Stimulated activated CD8-positive, alpha-beta memory T cell treated with anti-CD3 and anti-CD28 coated beads, Interleukin-12 subunit alpha, Interleukin-12 subunit beta, amount 100 ng/mL, for 24 hours (primary cell): Measurements from ENCODE around the gene FARP1.

Source experiments
- DNase-seq: peaks from one replicate; pipeline ENCODE4 v3.0.0-alpha.2; 2020; ENCODE audit errors: extremely low read depth

Gene FARP1, protein sequence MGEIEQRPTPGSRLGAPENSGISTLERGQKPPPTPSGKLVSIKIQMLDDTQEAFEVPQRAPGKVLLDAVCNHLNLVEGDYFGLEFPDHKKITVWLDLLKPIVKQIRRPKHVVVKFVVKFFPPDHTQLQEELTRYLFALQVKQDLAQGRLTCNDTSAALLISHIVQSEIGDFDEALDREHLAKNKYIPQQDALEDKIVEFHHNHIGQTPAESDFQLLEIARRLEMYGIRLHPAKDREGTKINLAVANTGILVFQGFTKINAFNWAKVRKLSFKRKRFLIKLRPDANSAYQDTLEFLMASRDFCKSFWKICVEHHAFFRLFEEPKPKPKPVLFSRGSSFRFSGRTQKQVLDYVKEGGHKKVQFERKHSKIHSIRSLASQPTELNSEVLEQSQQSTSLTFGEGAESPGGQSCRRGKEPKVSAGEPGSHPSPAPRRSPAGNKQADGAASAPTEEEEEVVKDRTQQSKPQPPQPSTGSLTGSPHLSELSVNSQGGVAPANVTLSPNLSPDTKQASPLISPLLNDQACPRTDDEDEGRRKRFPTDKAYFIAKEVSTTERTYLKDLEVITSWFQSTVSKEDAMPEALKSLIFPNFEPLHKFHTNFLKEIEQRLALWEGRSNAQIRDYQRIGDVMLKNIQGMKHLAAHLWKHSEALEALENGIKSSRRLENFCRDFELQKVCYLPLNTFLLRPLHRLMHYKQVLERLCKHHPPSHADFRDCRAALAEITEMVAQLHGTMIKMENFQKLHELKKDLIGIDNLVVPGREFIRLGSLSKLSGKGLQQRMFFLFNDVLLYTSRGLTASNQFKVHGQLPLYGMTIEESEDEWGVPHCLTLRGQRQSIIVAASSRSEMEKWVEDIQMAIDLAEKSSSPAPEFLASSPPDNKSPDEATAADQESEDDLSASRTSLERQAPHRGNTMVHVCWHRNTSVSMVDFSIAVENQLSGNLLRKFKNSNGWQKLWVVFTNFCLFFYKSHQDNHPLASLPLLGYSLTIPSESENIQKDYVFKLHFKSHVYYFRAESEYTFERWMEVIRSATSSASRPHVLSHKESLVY

DNA sequence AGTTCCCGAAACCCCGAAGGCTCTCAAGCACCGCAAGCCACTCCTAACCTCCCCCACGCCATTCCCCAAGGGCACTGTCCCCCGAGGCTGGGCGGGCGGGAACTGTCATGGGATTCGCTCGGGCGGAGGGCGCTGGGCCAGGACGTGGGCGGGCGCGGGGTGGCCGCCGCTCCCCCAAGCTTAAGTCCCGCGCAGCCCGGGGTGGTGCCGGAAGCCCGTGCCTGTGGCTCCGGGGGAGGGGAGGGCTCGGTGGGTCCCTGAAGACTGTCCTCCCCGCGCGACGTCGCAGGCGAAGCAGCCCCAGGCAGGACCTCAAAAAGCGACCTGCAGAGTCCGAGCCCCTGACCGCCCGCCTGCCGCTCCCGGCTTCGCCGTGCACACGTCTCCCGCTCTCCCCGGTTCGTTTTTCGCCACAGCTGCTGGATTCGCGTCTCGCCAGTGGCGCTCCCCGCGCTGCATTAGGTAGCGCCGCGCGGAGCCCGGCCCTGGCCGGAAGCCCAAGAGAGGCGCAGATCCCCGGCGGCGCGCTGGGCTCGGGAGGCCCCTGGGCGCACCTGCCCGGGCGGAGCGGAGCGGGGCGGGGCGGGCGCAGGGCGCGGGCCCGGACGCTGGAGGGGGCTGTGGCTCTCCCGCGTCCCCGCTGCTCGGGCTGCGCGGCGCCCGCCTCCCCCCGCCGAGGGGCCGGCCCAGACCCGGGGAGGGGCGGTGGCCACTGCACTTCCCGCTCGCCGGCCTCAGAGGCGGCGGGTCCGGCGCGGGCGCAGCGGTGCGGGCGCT, at the start of gene FARP1:
TSS of gene FARP1 (plus strand) at position 715 of the 777 bp plus-strand sequence. CDS start 70,149 bp downstream, outside the sequence.
- no peak for DNase-seq

DNA sequence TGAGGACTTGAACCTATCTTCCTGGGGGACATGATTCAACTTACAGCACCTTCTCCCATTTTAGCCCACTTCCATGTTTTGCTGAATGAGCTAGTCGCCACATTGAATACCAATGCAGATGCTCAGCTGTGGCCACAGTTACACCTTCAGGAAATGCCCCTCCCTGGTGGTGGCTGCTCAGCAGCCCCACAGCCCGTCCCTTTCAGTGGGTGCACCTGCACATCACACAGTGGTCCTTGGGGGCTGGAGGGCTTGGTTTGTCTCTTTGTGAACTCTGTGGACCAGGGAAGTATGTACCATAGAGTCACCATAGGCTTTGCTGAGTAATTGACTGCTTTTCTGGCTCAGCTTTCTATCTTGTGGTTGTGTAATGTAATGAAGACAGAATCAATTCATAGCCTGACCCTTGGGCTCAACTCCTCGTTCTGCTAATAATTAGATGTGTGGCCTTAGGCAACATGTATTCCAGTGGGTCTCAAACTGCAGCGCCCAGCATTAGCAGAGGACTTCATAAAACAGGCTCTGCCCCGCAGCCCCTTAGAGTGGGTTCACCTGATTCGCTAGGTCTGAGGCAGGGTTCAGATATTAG, 48.1 kb upstream of the FARP1 start:
- DNase-seq: no peak

DNA sequence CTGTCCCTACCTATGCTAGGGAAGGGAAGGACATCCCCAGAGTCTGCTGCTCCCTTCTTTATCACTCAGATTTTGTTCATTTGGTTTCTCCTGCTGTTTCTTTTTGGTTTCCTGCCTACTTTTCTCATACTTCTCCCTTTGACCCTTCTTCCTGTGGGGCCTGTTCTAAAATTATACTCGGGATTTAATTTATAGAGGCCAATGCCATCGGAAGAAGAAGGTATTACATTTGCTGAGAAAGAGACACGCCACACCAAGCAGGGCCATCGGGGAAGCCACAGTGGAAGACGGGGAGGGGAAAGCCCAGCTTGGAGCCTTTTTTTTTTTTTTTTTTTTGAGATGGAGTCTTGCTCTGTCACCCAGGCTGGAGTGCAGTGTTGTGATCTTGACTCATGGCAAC, 46.8 kb upstream of the FARP1 start:
- no peak for DNase-seq

DNA sequence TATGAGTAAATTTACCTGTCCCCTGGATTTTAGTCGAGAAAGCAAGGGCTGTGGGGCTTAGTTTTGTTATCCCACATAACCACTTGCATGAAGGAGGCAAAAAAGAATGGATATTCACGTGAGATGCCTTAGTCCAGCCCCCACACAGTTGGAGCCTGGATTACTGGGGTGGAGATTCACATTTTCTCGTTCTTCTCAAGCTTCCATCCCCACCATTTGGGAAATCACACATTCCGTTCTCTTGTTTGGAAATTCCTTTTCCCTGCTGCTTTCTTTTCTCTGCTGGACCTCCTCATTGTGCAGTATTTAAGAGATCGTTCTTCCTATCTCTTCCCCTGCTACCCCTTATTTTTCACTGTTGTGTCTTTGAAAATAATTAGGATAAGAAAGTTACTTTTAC, 45.1 kb upstream of the FARP1 start:
- DNase-seq: no peak

DNA sequence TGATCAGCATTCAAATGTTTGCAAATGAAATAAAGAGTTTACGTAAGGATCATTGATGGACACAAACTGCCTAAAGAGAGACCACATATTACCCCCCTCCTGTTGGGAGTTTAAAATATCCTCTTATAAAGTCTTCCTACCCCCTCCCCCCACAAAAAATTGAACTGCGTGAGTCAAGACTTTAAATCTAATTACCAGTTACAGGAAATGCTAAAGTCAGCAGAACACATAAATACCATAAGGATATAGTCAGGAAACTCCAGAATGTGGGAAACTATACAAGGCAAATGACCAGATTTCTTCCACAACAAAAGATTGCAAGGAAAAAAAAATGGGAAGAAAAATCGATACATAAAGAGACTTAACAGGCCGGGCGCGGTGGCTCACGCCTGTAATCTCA, 44.4 kb upstream of the FARP1 start:
- DNase-seq: no peak

DNA sequence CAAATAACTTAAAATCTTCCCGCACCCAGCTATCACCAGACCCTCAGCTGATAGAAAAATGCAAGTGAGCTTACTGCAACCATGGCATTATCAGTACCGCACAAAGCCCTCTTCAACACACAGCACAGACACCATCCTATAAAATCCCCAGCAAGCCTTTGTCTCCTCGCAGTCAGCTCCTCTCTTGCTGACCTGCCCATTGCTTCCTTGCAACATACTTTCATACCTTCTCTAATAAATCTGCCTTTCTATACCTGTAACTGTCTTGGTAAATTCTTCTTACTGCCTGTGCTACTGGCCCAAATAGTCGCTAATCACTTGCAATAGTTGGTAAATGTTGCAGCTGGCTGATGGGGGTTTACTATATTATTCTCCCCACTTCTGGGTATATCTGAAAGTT, 43.3 kb upstream of the FARP1 start:
- no peak for DNase-seq

DNA sequence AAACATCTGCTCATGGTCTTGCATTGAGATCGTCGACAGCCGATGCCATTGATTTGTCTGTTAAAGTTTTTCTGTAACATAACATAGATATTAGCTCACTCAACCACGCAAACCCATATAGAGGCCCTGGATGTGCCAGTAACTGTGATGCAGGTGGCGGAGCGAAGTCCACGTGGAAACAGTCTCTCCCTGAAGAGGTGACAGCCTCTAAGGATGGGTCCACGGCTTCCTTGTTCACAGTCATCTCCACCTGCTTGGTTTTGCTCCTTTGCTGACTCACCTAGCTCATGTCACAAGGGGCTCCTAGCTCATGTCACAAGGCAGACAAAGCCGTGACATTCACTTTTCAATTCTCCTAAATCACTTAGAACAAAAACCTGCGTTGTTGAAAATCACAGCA, 42.4 kb upstream of the FARP1 start:
- no peak for DNase-seq

DNA sequence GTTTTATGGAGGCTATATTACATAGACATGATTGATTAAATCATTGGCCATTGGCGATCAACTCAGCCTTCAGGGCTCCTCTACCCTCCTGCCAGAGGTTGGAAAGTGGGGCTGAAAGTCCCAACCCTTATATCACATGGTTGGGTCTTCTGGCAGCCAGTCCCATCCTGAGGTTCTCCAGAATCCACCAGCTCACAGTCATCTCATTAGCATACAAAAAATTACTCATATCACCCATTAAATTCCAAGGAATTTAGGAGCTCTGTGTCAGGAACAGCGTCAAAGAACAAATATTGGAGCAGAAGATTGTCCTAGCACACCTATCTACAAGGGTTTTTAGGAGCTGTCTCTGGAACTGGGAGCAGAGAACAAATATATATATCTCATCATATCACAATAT, 39.4 kb upstream of the FARP1 start:
- no peak for DNase-seq

DNA sequence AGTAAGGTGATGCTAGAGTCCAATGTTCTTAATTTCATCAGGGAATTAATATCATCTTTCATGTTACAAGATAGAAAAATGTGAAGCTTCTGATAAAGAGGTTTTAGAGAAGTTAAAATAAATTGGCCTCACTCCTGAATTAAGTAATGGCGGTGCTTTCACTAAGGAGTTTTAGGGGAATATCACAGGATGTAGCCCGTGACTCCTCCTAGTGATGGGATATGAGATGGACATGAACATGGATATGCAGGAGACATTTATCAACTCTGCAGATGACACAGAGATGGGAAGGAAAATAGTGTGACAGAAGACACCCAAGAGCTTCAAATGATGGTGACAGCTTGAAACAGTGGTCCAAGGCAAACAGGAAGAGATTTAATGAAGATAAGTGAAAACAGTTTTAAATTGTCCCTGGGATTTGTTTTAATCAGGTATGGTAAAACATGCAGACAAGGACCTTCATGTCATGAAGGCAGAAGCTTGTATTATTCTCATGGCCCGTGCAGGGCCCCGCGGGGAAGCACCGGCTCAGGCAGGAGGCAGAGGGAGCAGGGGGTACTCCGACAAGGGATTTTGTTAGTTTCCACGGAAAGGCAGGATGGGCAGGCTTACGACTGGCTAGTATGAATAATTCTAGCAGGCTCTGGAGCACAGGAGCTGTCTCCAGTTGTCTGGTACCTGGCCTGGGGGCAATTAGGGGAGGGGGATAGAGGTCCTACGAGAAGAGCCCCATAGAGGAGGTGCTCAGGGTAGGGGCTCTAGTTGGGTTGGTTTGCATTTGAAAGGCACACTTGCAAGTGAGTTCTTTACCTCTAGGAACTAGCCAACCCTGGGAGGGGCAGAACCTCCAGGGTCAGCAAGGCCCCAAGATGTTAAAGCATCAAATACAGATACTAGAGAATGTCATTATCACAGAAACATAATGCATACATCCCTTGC, 38.7 kb upstream of the FARP1 start:
- no peak for DNase-seq

DNA sequence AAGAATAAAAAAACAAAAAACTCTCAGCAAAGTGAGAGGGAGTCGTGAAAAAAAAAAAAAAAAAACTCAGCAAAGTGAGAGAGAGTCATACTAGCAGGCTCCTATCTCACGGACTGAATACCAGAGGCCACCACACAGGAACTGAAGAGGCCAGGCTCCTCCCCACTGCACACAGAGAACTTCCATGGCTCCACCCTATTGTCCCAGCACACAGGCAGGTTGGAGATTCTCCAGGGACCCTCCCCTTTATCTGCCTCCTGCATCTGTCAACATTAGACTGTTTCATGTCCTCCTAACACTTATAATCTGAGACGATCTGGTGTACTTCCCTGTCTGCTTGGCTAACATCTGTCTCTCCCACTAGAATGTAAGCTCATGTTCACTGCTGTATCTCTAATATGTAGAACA, 37.0 kb upstream of the FARP1 start:
- no peak for DNase-seq

DNA sequence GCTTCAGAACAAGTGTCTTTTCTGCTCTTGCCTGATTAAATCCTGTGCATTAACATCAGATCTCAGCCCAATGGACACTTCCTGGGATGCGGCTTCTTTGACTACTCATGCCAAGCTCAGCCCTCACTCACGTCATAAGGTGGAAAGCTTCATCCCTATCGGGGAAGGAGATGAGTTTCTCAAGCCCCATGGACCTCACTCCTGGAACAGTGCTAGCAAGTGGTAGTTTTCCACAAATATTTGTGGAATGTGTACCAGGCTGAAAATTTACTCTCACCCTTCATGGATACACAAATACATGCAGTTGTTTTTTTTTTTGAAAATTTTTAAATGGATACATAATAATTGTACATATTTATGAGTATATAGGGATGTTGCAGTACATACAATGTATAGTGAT, 34.6 kb upstream of the FARP1 start:
- DNase-seq: no peak

DNA sequence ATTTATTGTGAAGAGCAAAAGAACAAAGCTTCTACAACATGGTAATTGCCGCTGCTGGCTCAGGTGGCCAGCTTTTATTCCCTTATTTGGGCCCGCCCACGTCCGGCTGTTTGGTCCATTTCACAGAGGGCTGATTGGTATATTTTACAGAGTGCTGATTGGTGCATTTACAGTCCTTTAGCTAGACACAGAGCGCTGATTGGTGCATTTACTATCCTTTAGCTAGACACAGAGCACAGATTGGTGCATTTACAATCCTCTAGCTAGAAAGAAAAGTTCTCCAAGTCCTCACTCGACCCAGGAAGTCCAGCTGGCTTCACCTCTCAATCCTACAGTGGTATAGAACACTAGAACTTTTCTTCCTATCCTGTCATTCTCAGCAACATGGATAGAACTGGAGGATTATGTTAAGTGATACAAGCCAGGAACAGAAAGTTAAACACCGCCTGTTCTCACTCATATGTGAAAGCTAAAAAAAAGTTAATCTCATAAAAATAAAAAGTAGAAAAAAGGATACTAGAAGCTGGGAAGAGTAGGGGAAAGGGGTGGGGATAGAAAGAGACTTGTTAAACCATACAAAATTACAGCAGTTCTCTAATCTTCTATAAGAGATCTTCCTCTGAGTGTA, 33.6 kb upstream of the FARP1 start:
- DNase-seq: no peak

DNA sequence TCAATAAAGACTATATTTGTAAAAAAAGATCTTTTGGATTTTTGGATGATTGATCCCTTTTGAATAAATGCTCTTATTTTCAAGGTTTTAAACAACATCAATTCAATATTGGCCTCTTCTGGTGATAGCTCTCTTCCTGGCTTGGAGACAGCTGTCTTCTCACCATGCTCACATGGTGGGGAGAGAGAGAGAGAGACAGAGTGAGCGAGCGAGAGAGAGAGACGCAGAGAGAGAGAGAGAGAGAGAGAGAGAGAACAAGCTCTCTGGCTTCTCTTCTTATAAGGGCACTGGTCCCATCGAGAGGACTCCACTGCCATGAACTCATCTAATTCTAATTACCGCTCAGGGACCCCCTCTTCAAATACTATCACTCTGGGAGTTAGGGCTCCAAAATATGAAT, 32.1 kb upstream of the FARP1 start:
- no peak for DNase-seq

DNA sequence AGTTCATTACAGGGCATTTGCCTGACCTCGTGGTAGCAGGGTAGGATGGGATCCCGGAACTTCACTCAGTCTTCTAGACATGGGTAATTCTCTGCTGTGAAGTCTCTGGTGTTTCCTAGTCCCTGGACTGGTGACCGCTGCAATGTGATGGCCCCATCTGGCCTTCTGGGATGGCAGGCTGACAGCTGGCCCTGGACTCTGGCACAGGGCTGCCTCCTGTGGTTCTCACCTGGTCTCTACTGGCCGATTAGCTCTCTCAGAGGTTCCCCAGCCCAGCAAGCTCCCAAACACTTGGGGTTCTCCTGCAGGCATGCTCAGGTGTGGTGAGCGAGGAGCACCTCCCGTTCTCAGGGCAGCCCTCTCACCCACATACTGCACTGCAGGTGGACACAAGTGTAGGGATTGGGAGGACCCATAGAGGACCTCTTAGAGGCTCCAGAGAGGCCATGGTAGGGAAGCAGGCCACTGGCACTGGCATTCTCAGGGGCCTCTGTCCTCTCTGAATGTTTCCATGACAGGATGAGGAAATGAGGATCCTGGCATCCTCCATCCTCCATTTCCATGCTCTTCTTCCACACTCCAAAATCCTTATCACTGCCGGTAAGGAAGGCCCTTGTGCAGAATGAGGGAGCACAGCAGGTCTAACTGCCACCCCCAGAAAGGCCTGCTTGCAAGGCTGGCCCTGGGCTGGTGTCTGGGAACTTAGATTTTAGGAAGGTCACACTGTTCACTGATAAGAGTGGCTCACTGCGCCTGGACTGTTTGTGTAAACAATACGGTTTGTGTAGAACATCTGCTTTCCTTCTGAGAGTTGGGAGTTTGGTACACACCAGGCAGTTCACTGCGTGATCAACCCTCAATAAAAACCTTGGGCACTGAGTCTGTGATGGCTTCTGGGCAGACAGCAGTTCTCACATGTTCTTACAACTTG, 31.5 kb upstream of the FARP1 start:
- DNase-seq: no peak

DNA sequence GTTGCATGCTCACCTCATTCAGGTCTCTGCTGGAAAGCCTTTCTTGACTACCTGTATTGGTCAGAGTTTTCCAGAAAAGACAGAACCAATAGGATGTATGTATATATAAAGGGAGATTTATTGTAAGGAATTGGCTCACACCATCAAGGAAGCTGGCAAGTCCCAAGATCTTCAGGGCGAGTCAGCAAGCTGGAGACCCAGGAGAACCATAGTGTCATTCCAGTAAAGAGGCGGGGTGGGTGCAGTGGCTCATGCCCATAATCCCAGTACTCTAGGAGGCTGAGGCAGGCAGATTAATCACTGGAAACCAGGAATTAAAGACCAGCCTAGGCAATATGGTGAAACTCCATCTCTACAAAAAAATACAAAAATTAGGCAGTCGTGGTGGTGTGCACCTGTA, 30.4 kb upstream of the FARP1 start:
- no peak for DNase-seq

DNA sequence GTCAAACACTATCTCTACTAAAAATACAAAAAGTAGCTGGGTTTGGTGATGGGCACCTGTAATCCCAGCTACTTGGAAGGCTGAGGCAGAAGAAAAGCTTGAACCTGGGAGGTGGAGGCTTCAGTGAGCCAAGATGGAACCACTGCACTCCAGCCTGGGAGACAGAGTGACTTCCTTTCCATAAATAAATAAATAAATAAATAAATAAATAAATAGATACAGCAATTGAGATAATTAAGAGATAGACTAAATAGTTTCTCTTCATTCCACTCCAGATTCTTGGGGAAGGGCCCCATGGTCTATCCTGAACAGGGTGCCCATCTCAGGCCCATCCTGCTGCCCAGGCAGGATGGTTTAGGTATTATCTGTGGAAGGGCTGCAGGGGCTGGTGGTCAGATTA, 24.0 kb upstream of the FARP1 start:
- DNase-seq: no peak

DNA sequence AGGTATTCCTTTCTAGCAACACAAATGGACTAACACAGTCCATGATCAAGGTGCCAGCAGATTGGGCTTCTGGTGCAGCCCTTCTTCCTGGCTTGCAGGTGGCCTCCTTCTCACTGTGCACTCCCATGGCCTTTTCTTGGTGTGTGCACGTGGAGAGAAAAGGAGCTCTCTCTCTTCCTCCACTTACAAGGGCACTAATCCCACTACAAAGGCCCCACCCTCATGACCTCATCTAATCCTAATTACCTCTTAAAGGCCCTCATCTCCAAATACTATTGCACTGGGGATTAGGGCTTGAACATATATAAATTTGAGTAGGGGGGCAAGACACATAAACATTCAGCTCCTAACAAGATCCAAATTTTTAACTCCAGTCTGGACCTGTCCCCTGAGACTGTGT, 19.7 kb upstream of the FARP1 start:
- no peak for DNase-seq

DNA sequence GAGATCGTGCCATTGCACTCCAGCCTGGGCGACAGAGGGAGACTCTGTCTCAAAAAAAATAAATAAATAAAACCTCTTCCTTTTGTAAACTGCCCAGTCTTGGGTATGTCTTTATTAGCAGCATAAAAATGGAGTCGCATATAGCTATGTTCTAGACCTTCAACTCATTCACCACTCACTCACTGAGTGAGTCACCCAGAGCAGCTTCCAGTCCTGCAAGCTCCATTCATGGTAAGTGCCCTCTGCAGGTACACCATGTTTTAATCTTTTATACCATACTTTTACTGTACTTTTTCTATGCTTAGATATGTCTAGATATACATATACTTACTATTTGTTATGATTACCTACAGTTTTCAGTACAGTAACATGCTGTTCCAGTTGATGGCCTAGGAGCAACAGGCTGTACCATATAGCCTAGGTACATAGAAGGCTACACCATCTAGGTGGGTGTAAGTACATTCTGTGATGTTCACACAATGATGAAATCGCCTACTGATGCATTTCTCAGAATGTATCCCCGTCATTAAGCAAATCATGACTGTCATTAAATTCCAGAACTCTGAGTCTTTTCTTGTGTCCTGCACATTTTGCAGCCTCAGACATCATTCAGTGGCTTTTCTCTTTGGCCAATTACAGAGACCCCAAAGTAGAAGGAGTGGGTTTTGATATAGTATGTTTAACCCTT, 13.7 kb upstream of the FARP1 start:
- no peak for DNase-seq
